Activated naive CD8-positive, alpha-beta T cell treated with anti-CD3 and anti-CD28 coated beads for 36 hours (primary cell): ENCODE results near the gene GLOD5. TPM values are rescaled to one million over a fixed set of nuclear protein-coding genes. Genes with fewer than 3 reads are reported as not detected.

Experiments used
- DNase-seq: peaks from one replicate; pipeline ENCODE4 v3.0.0; 2021
- H3K27ac Mint-ChIP-seq: one replicate; pipeline ENCODE4 v1.8.0; 2022; ENCODE audit warnings: mild to moderate bottlenecking, moderate library complexity, mixed read lengths
- H3K27me3 Mint-ChIP-seq: one replicate; pipeline ENCODE4 v1.8.0; 2022; ENCODE audit warnings: mild to moderate bottlenecking, mixed read lengths
- H3K36me3 Mint-ChIP-seq: one replicate; pipeline ENCODE4 v1.8.0; 2021; ENCODE audit warnings: mild to moderate bottlenecking, mixed read lengths
- H3K4me1 Mint-ChIP-seq: one replicate; pipeline ENCODE4 v1.8.0; 2021; ENCODE audit warnings: mixed read lengths
- H3K4me3 Mint-ChIP-seq: one replicate; pipeline ENCODE4 v1.8.0; 2022; ENCODE audit warnings: mild to moderate bottlenecking, moderate library complexity, mixed read lengths
- H3K9me3 Mint-ChIP-seq: one replicate; pipeline ENCODE4 v1.8.0; 2022; ENCODE audit warnings: mixed read lengths
- total RNA-seq, 2 experiments: library from RNA; stranded (reverse); gene quantifications; one replicate each; pipeline ENCODE4 v1.2.3, GENCODE V29; 2021

Gene GLOD5
- total RNA-seq, 2 experiments from 2014 or later = not detected

DNA sequence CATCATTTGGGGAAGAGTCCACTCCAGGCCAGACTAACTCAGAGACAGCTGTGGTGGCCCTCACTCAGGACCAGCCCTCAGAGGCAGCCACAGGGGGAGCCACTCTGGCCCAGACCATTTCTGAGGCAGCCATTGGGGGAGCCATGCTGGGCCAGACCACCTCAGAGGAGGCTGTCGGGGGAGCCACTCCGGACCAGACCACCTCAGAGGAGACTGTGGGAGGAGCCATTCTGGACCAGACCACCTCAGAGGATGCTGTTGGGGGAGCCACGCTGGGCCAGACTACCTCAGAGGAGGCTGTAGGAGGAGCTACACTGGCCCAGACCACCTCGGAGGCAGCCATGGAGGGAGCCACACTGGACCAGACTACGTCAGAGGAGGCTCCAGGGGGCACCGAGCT is 61.5 kb downstream of the GLOD5 start:
- no peak for DNase-seq
- H3K4me1 Mint-ChIP-seq = peaks cover 4% of the 10 kb centered on the region
- no peak overlapping the region for H3K27ac Mint-ChIP-seq
- H3K4me3 Mint-ChIP-seq = no peak overlapping the region
- H3K27me3 Mint-ChIP-seq = peaks cover 14% of the 10 kb centered on the region
- peaks cover 12% of the 10 kb centered on the region for H3K36me3 Mint-ChIP-seq
- H3K9me3 Mint-ChIP-seq = no peaks in the 10 kb centered on the region

Other genes with a start within 250 kb of the GLOD5 start
- gene EBP, start 239.9 kb upstream of the GLOD5 start, total RNA-seq = 100 to 1,000 TPM; 165 to 169 TPM
- gene TBC1D25, start 222.0 kb upstream of the GLOD5 start, total RNA-seq = 10 to 100 TPM; 12.1 to 12.9 TPM
- 100 to 1,000 TPM; 255 to 258 TPM for gene RBM3, start 187.3 kb upstream of the GLOD5 start, total RNA-seq
- 10 to 100 TPM; 32.6 to 40.6 TPM for gene WDR13, start 164.3 kb upstream of the GLOD5 start, total RNA-seq
- 10 to 100 TPM; 87.8 to 89.8 TPM for gene WAS, start 77.9 kb upstream of the GLOD5 start, total RNA-seq
- 10 to 100 TPM; 31.9 to 32.8 TPM for gene SUV39H1, start 65.0 kb upstream of the GLOD5 start, total RNA-seq
- gene GATA1, start 24.8 kb downstream of the GLOD5 start, total RNA-seq = not detected
- 10 to 100 TPM; 45.3 to 50.0 TPM for gene HDAC6, start 40.3 kb downstream of the GLOD5 start, total RNA-seq
- gene ERAS, start 64.8 kb downstream of the GLOD5 start, total RNA-seq = under 1 TPM; 0.54 to 0.70 TPM
- 1 to 10 TPM; 1.4 to 1.8 TPM for gene PCSK1N, start 73.9 kb downstream of the GLOD5 start, total RNA-seq
- 10 to 100 TPM; 57.8 to 60.5 TPM for gene TIMM17B, start 136.0 kb downstream of the GLOD5 start, total RNA-seq
- gene PQBP1, start 136.2 kb downstream of the GLOD5 start, total RNA-seq = 10 to 100 TPM; 84.3 to 85.7 TPM
- 10 to 100 TPM; 20.8 to 24.0 TPM for gene SLC35A2, start 149.9 kb downstream of the GLOD5 start, total RNA-seq
- 100 to 1,000 TPM; 213 to 219 TPM for gene PIM2, start 157.3 kb downstream of the GLOD5 start, total RNA-seq
- 10 to 100 TPM; 57.3 to 59.5 TPM for gene OTUD5, start 195.9 kb downstream of the GLOD5 start, total RNA-seq
- gene KCND1, start 210.1 kb downstream of the GLOD5 start, total RNA-seq = 1 to 10 TPM; 1.2 to 1.3 TPM
- 10 to 100 TPM; 53.7 to 54.3 TPM for gene GRIPAP1, start 240.5 kb downstream of the GLOD5 start, total RNA-seq